ENCODE data around the gene PHACTR3. TPM values are rescaled to one million over a fixed set of nuclear protein-coding genes. Genes with fewer than 3 reads are reported as not detected.
"Not testable (repeated sequence)": the region's sequence is repeated elsewhere in the genome, so short reads cannot be mapped to it uniquely, and the experiment has no call there.

Gene PHACTR3
- total RNA-seq, 1 experiment from 2014 or later: 10.0 TPM

- Mint-ChIP-seq H3K4me1 (ENCODE audit: low read depth, unreplicated experiment) (no peaks in the 10 kb centered on the region), H3K9me3 (ENCODE audit: low read depth, unreplicated experiment) (no peaks in the 10 kb centered on the region), H3K36me3 (ENCODE audit: insufficient read depth, unreplicated experiment) (no peaks in the 10 kb centered on the region), H3K27me3 (ENCODE audit: unreplicated experiment) (peaks cover 100% of the 10 kb centered on the region), H3K27ac (ENCODE audit: unreplicated experiment) (no peak overlapping the region), H3K4me3 (ENCODE audit: low read depth, unreplicated experiment) (no peak overlapping the region)
- CTCF ChIA-PET: interaction anchor here (1.2 kb wide), 1 partner anchor 24 kb away, joined by 3 read pairs; no protein-coding TSS in a partner anchor
- TF ChIP-seq CTCF (IDR thresholded peaks at IDR 0.05; ENCODE audit: unreplicated experiment): no peak
- intact Hi-C loops (cut with micrococcal nuclease; ENCODE audit: unreplicated experiment): no loop called here
- no TSS peak for BruUV-seq (replicated peaks)
- DNase-seq: no peak
Measured at GRCh38 chr20:59616306-59616705, 12.0 kb downstream of the PHACTR3 start.

GRCh38 chr20:59617221-59617620, 12.9 kb downstream of the PHACTR3 start:
- BruUV-seq (replicated peaks): no TSS peak
- H3K27me3 Mint-ChIP-seq (ENCODE audit: unreplicated experiment): peaks cover 100% of the 10 kb centered on the region
- no peaks in the 10 kb centered on the region for H3K9me3 Mint-ChIP-seq (ENCODE audit: low read depth, unreplicated experiment)
- H3K36me3 Mint-ChIP-seq (ENCODE audit: insufficient read depth, unreplicated experiment): no peaks in the 10 kb centered on the region
- no peak for TF ChIP-seq CTCF (IDR thresholded peaks at IDR 0.05; ENCODE audit: unreplicated experiment)
- no peak for DNase-seq
- intact Hi-C loops (cut with micrococcal nuclease; ENCODE audit: unreplicated experiment): no loop called here
- CTCF ChIA-PET: interaction anchor here (0.6 to 1.2 kb wide), 2 partner anchors 23 to 32 kb away, joined by 3 to 6 read pairs; no protein-coding TSS in a partner anchor
- H3K27ac Mint-ChIP-seq (ENCODE audit: unreplicated experiment): no peak overlapping the region
- no peaks in the 10 kb centered on the region for H3K4me1 Mint-ChIP-seq (ENCODE audit: low read depth, unreplicated experiment)
- H3K4me3 Mint-ChIP-seq (ENCODE audit: low read depth, unreplicated experiment): no peak overlapping the region

- Mint-ChIP-seq H3K36me3 (ENCODE audit: insufficient read depth, unreplicated experiment) (no peaks in the 10 kb centered on the region), H3K27ac (ENCODE audit: unreplicated experiment) (no peak overlapping the region), H3K4me3 (ENCODE audit: low read depth, unreplicated experiment) (no peak overlapping the region), H3K4me1 (ENCODE audit: low read depth, unreplicated experiment) (no peaks in the 10 kb centered on the region), H3K9me3 (ENCODE audit: low read depth, unreplicated experiment) (no peaks in the 10 kb centered on the region), H3K27me3 (ENCODE audit: unreplicated experiment) (peaks cover 99% of the 10 kb centered on the region)
- BruUV-seq (replicated peaks): no TSS peak
- DNase-seq: no peak
- intact Hi-C loops (cut with micrococcal nuclease; ENCODE audit: unreplicated experiment): no loop called here
- CTCF ChIA-PET: no interaction called here
- no peak for TF ChIP-seq CTCF (IDR thresholded peaks at IDR 0.05; ENCODE audit: unreplicated experiment)
Measured at GRCh38 chr20:59618131-59618530, 13.8 kb downstream of the PHACTR3 start.

GRCh38 chr20:59618585-59618984, 14.2 kb downstream of the PHACTR3 start:
- CTCF ChIA-PET; H3K4me3 Mint-ChIP-seq (ENCODE audit: low read depth, unreplicated experiment); DNase-seq; H3K9me3 Mint-ChIP-seq (ENCODE audit: low read depth, unreplicated experiment); intact Hi-C loops (cut with micrococcal nuclease; ENCODE audit: unreplicated experiment); H3K36me3 Mint-ChIP-seq (ENCODE audit: insufficient read depth, unreplicated experiment); H3K27ac Mint-ChIP-seq (ENCODE audit: unreplicated experiment); BruUV-seq (replicated peaks); H3K4me1 Mint-ChIP-seq (ENCODE audit: low read depth, unreplicated experiment): not testable (repeated sequence)
- H3K27me3 Mint-ChIP-seq (ENCODE audit: unreplicated experiment): peaks cover 99% of the 10 kb centered on the region

GRCh38 chr20:59620860-59621505, 16.6 kb downstream of the PHACTR3 start:
- CTCF ChIA-PET: no interaction called here
- BruUV-seq (replicated peaks): no TSS peak
- Mint-ChIP-seq H3K27me3 (ENCODE audit: unreplicated experiment) (peaks cover 99% of the 10 kb centered on the region), H3K4me1 (ENCODE audit: low read depth, unreplicated experiment) (no peaks in the 10 kb centered on the region), H3K9me3 (ENCODE audit: low read depth, unreplicated experiment) (no peaks in the 10 kb centered on the region), H3K27ac (ENCODE audit: unreplicated experiment) (no peak overlapping the region), H3K4me3 (ENCODE audit: low read depth, unreplicated experiment) (no peak overlapping the region), H3K36me3 (ENCODE audit: insufficient read depth, unreplicated experiment) (no peaks in the 10 kb centered on the region)
- intact Hi-C loops (cut with micrococcal nuclease; ENCODE audit: unreplicated experiment): no loop called here
- no peak for DNase-seq
- TF ChIP-seq CTCF (IDR thresholded peaks at IDR 0.05; ENCODE audit: unreplicated experiment): no peak
